Right lobe of liver (tissue), 6 donors: ENCODE data around the gene SCCPDH. TPM values are rescaled to one million over a fixed set of nuclear protein-coding genes. Genes with fewer than 3 reads are reported as not detected.
A peak's percentile ranks its signal among the peaks of the same experiment; 100 is the strongest.

Source experiments
- ATAC-seq, 4 donors: fragments of 200-7000 bp; cut with Tn5 transposase; one replicate each; pipeline ENCODE4 v1.9.1; 2020; ENCODE audit warnings: mild to moderate bottlenecking in 4 of 4, moderate library complexity in 4 of 4
- DNase-seq, 3 donors: peaks; one replicate each; pipeline ENCODE4 v3.0.0-alpha.2; 2020
- H3K27ac ChIP-seq, 3 donors: fragments of 200-600 bp; one replicate each; pipeline ENCODE4 v1.8.0; 2022
- H3K27me3 ChIP-seq, 2 donors: fragments of 200-600 bp; one replicate each; pipeline ENCODE4 v1.8.0; 2022
- H3K36me3 ChIP-seq, 4 donors: fragments of 200-600 bp; sonication (generic) in 1 of 4; one replicate each; pipeline versions ENCODE4 v1.5.1 to v1.8.0; 2017 to 2022; ENCODE audit warnings: control low read depth in 1 of 4
- H3K4me1 ChIP-seq, 4 donors: fragments of 200-600 bp; sonication (generic) in 1 of 4; one replicate each; pipeline versions ENCODE4 v1.5.1 to v1.8.0; 2017 to 2022; ENCODE audit warnings: control low read depth in 1 of 4
- H3K4me3 ChIP-seq, 3 donors: fragments of 200-600 bp; one replicate each; pipeline ENCODE4 v1.8.0; 2022
- H3K9me3 ChIP-seq, 4 donors: fragments of 200-600 bp; sonication (generic) in 1 of 4; one replicate each; pipeline versions ENCODE4 v1.5.1 to v1.8.0; 2017 to 2022; ENCODE audit warnings: control low read depth in 1 of 4
- CTCF ChIP-seq, 4 donors: fragments of 200-600 bp in 3 of 4; fragments of 450-650 bp in 1 of 4; IDR thresholded peaks; one replicate each; pipeline versions ENCODE4 v1.5.1 to v1.8.0; 2016 to 2022; ENCODE audit warnings: antibody characterized with exemption in 4 of 4, mild to moderate bottlenecking in 2 of 4
- POLR2A ChIP-seq: fragments of 450-650 bp; IDR thresholded peaks from one replicate; pipeline ENCODE4 v1.6.1; 2017; ENCODE audit warnings: antibody characterized with exemption, mild to moderate bottlenecking
- WGBS: methylation state at CpG from one replicate; pipeline ENCODE4 v1.1.6; 2018; ENCODE audit warnings: low coverage, low lambda C conversion rate; ENCODE audit not compliant: insufficient coverage; ENCODE audit errors: missing lambda C conversion rate; 5-methylcytosine and 5-hydroxymethylcytosine counted together
- intact Hi-C, 2 donors: fragments of 100-400 bp; cut with DNase I; formaldehyde crosslinking; loops; one replicate each; pipeline versions ENCODE4 v1.11.2 to v1.14.1; 2022
- long read RNA-seq: library from polyadenylated mRNA; unstranded; transcript quantifications from one replicate; pipeline ENCODE4 v2.0.0, GENCODE V29; 2019
- total RNA-seq, 6 experiments: library from RNA; depleted of rRNA in 2 of 6; stranded (reverse); fragments of >200 nt in 2 of 6; fragmentation: NEBNext Ultra II Directional in 3 of 6; extraction: Animal tissue kit (Norgen Biotek cat#: 25700) in 3 of 6; gene quantifications; one replicate each; pipeline versions ENCODE4 v1.1.0 to v1.2.4, GENCODE V29; 2016 to 2023
- donor health status: DM: no; HTN: yes; CAD: no.
- donor health status: DM: no; HTN: no; CAD: no.
- donor health status: DM: no; HTN: no; CAD: no.
- donor health status: DM: no; HTN: yes; CAD: no.
- donor health status: DM: no; HTN: yes; CAD: no.

The SCCPDH gene, protein sequence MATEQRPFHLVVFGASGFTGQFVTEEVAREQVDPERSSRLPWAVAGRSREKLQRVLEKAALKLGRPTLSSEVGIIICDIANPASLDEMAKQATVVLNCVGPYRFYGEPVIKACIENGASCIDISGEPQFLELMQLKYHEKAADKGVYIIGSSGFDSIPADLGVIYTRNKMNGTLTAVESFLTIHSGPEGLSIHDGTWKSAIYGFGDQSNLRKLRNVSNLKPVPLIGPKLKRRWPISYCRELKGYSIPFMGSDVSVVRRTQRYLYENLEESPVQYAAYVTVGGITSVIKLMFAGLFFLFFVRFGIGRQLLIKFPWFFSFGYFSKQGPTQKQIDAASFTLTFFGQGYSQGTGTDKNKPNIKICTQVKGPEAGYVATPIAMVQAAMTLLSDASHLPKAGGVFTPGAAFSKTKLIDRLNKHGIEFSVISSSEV
- 100 to 1,000 TPM in 1 of 6 experiments, 10 to 100 TPM in 5; 80.3 to 125 (median 85.3) TPM for total RNA-seq
- long read RNA-seq, transcript SCCPDH-201 (12 exons, 2,503 nt) = major isoform, 70 of 79 reads
- long read RNA-seq, partial matches to known transcripts = 5 of 79 reads
- long read RNA-seq, other reads (novel, unspliced or antisense) = 4 of 79 reads

- Histone ChIP-seq H3K36me3 (peaks cover 0 to 23% (median 7%) of the 10 kb centered on the region in 4 donors), H3K4me3 (peak within 1 kb of the TSS; percentile 84 to 91 (median 85)), H3K4me1 (peaks cover 0 to 27% (median 10%) of the 10 kb centered on the region in 4 donors), H3K9me3 (no peaks in the 10 kb centered on the region), H3K27me3 (no peaks in the 10 kb centered on the region), H3K27ac (peak within 1 kb of the TSS; percentile 83)
- ATAC-seq (peak; percentile 77 to 90 (median 78)), DNase-seq (peak; percentile 83 to 87 (median 84))
- 0% methylated on average over 13 of the region's 89 CpGs for WGBS
- intact Hi-C loops = no loop called here
- TF ChIP-seq POLR2A (peak; percentile 78), CTCF (IDR thresholded peaks at IDR 0.05) (no peak)
Measured at GRCh38 chr1:246724016-246724730, at the start of gene SCCPDH. Gene SCCPDH (plus strand): TSS chr1:246724409. CDS start chr1:246724423, 14 bp downstream.

DNA sequence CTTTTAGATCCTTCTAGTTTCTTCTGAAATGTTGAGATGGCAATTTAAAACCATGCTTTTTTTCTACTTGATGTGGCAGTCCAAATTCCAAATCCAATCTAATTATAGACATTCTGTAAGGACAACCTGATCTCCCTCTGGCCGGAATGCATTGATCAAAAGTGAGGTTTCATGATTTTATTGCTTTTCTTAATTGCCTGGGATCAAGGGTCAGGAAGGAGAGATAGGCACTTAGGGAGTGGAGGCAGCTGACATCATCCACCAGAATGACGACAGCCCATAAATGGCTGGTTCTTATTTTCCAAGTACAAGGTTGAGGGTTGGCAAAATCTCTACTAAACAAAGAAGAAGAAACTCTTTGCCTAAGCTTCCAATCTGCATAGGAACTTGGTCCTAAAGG lies 46.4 kb upstream of the SCCPDH start:
- WGBS = 31% methylated on average over 2 of the region's 2 CpGs
- DNase-seq = no peak
- TF ChIP-seq POLR2A (no peak), CTCF (IDR thresholded peaks at IDR 0.05) (no peak)
- Histone ChIP-seq H3K4me3 (no peak overlapping the region), H3K27me3 (no peaks in the 10 kb centered on the region), H3K36me3 (no peaks in the 10 kb centered on the region), H3K4me1 (no peaks in the 10 kb centered on the region), H3K27ac (no peak overlapping the region), H3K9me3 (no peaks in the 10 kb centered on the region)
- intact Hi-C loops = no loop called here
- ATAC-seq = no peak

GRCh38 chr1:246678816-246679793 lies 45.1 kb upstream of the SCCPDH start:
- DNase-seq (no peak), ATAC-seq (no peak)
- intact Hi-C loops = no loop called here
- Histone ChIP-seq H3K36me3 (no peaks in the 10 kb centered on the region), H3K4me1 (no peaks in the 10 kb centered on the region), H3K9me3 (no peaks in the 10 kb centered on the region), H3K4me3 (no peak overlapping the region), H3K27ac (no peak overlapping the region), H3K27me3 (no peaks in the 10 kb centered on the region)
- 82% methylated on average over 7 of the region's 18 CpGs for WGBS
- TF ChIP-seq POLR2A (no peak), CTCF (IDR thresholded peaks at IDR 0.05) (no peak)

- Histone ChIP-seq H3K36me3 (no peaks in the 10 kb centered on the region), H3K9me3 (no peaks in the 10 kb centered on the region), H3K27ac (no peak overlapping the region), H3K27me3 (no peaks in the 10 kb centered on the region), H3K4me1 (no peaks in the 10 kb centered on the region), H3K4me3 (no peak overlapping the region)
- ATAC-seq (no peak), DNase-seq (no peak)
- WGBS = 23% methylated on average over 1 of the region's 1 CpG
- TF ChIP-seq CTCF (IDR thresholded peaks at IDR 0.05) = no peak
- intact Hi-C loops = no loop called here
Measured at GRCh38 chr1:246679794-246680177, 44.4 kb upstream of the SCCPDH start.
